ENCODE measurements around the gene CCDC97. TPM values are rescaled to one million over a fixed set of nuclear protein-coding genes. Genes with fewer than 3 reads are reported as not detected.
A peak's percentile ranks its signal among the peaks of the same experiment; 100 is the strongest.

CCDC97 gene
- total RNA-seq, 4 donors from 2014 or later = 4.4 to 38.0 (median 10.8) TPM

DNA sequence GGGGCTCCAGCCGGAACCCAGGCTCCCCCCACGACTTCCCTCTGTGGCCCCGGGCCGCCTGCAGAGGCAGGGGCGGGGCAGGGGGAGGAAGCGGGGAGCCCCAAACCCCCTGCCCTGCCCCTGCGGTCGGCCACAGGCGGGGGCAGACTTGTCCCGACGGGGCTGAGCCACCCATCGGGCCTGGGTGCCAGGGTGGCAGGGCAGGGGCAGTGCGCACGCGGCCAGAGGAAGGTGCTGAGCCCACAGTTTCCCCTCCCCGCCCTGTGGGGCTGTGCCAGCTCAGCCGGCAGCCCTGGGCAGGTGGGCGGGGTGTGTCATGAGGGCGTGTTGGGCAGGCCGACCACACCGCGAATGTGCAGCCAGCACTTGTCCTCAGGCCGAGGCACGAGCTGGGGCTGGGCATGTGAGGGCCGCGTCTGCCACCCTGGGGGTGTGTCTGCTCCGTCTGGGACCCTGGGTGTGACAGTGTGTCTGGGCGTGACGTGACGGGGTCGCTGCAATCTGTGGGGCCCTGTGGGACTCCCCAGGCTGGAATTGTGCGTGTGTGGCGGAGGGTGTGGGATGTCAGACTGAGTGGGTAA is 17.7 kb downstream of the CCDC97 start:
- Histone ChIP-seq H3K9me3 (no peaks in the 10 kb centered on the region), H3K27ac (peak overlapping the region; percentile 53 to 96), H3K4me1 (peaks cover under 1 to 38% of the 10 kb centered on the region in 2 donors), H3K27me3 (no peaks in the 10 kb centered on the region), H3K4me3 (no peak overlapping the region), H3K36me3 (no peaks in the 10 kb centered on the region)
- TF ChIP-seq POLR2A (IDR thresholded peaks at IDR 0.05) = no peak
- TF ChIP-seq, protein P1, sequence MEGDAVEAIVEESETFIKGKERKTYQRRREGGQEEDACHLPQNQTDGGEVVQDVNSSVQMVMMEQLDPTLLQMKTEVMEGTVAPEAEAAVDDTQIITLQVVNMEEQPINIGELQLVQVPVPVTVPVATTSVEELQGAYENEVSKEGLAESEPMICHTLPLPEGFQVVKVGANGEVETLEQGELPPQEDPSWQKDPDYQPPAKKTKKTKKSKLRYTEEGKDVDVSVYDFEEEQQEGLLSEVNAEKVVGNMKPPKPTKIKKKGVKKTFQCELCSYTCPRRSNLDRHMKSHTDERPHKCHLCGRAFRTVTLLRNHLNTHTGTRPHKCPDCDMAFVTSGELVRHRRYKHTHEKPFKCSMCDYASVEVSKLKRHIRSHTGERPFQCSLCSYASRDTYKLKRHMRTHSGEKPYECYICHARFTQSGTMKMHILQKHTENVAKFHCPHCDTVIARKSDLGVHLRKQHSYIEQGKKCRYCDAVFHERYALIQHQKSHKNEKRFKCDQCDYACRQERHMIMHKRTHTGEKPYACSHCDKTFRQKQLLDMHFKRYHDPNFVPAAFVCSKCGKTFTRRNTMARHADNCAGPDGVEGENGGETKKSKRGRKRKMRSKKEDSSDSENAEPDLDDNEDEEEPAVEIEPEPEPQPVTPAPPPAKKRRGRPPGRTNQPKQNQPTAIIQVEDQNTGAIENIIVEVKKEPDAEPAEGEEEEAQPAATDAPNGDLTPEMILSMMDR (IDR thresholded peaks at IDR 0.05) = no peak
- intact Hi-C loops (cut with DNase I; ENCODE audit: low total_unique reads) = no loop called here
- peak in 1 of 2 donors; percentile 51 for DNase-seq

DNA sequence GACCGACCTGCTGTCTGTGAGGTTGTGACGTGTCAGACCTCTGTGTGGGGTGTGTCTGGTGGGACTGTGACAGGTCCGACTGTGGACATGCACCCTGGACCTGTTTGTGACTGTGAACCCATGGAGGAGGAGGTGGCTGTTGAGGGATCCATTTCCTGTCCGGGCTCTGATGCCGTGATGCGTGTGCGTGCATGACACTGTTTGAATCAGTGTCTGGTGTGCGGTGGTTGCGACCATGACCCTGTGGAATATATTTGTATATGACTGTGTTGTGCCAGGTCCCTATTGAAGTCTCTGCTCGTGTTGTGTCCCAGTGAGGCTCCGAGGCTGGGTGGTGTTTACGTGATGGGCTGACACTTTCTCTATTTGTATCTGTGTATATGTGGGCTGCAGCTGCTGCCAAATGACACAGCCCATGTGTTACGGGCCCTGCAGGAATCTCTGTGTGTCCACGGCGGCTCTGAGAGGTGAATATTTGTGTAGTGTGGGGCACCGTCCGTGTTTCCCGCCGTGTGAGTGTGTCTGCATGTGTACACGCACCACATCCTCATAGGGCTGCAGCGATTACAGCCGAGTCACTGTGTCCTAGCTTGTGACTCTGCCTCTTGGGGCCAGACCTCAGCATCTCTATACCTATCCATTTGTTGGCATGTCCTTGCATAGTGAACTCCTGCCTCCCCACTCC is 18.3 kb downstream of the CCDC97 start:
- Histone ChIP-seq H3K27me3 (no peaks in the 10 kb centered on the region), H3K4me3 (no peak overlapping the region), H3K4me1 (peaks cover 0 to 32% of the 10 kb centered on the region in 2 donors), H3K9me3 (no peaks in the 10 kb centered on the region), H3K36me3 (no peaks in the 10 kb centered on the region), H3K27ac (peak overlapping the region; percentile 53 to 96)
- intact Hi-C loops (cut with DNase I; ENCODE audit: low total_unique reads) = no loop called here
- DNase-seq = no peak
- TF ChIP-seq, protein P1 (IDR thresholded peaks at IDR 0.05) = no peak

- H3K4me3 ChIP-seq = no peak overlapping the region
- no peak for DNase-seq
- TF ChIP-seq POLR2A (IDR thresholded peaks at IDR 0.05) = no peak
- TF ChIP-seq, protein P1 (IDR thresholded peaks at IDR 0.05) = no peak
- H3K36me3 ChIP-seq = no peaks in the 10 kb centered on the region
- no peaks in the 10 kb centered on the region for H3K27me3 ChIP-seq
- intact Hi-C loops (cut with DNase I; ENCODE audit: low total_unique reads) = no loop called here
- H3K9me3 ChIP-seq = no peaks in the 10 kb centered on the region
- H3K27ac ChIP-seq = no peak overlapping the region
- H3K4me1 ChIP-seq = peaks cover 0 to 29% of the 10 kb centered on the region in 2 donors
Observed at GRCh38 chr19:41328842-41329225, 18.9 kb downstream of the CCDC97 start.

GRCh38 chr19:41330481-41330880 is 20.5 kb downstream of the CCDC97 start:
- Histone ChIP-seq H3K9me3 (no peaks in the 10 kb centered on the region), H3K27ac (no peak overlapping the region), H3K36me3 (no peaks in the 10 kb centered on the region), H3K4me1 (peaks cover 0 to 17% of the 10 kb centered on the region in 2 donors), H3K27me3 (no peaks in the 10 kb centered on the region), H3K4me3 (no peak overlapping the region)
- no peak for DNase-seq
- intact Hi-C loops (cut with DNase I; ENCODE audit: low total_unique reads) = no loop called here
- TF ChIP-seq, protein P1 (IDR thresholded peaks at IDR 0.05) = no peak
- no peak for TF ChIP-seq POLR2A (IDR thresholded peaks at IDR 0.05)

DNA sequence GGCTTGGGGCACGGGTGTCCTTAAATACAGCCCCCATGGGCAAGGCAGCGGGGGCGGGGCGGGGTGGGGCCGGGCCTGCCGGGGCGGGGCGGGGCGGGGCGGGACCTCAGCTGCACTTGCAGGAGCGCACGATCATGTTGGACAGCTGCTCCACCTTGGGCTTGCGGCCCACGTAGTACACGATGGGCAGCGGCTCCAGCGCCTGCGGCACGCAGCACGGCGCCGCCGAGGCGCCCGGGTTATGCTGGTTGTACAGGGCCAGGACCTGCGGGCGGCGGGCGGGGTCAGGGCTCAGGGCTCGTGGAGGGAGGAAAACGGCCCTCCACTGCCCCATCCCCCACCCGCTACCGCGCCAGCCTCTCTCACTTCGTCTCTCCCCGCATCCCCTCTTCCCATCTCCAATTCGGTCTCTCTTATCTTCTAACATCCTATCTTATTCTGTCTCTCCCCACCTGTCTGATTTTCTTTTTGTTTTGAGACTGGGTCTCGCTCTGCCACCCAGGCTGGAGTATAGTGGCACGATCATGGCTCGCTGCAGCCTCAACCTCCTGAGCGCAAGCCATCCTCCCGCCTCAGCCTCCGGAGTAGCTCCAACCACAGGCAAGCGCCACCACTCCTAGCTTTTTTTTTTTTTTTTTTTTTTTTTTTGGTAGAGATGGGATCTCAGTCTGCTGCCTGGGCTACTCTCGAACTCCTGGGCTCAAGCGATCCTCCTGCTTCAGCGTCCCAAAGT is 21.1 kb downstream of the CCDC97 start:
- DNase-seq = no peak
- H3K4me3 ChIP-seq = no peak overlapping the region
- H3K4me1 ChIP-seq = peaks cover 0 to 10% of the 10 kb centered on the region in 2 donors
- H3K27ac ChIP-seq = no peak overlapping the region
- H3K36me3 ChIP-seq = no peaks in the 10 kb centered on the region
- no peaks in the 10 kb centered on the region for H3K9me3 ChIP-seq
- intact Hi-C loops (cut with DNase I; ENCODE audit: low total_unique reads) = no loop called here
- TF ChIP-seq, protein P1 (IDR thresholded peaks at IDR 0.05) = no peak
- no peak for TF ChIP-seq POLR2A (IDR thresholded peaks at IDR 0.05)
- H3K27me3 ChIP-seq = no peaks in the 10 kb centered on the region
